NCI-H774 (cell line): ENCODE results near the gene COL4A3.
"Not testable (repeated sequence)": the region's sequence is repeated elsewhere in the genome, so short reads cannot be mapped to it uniquely, and the experiment has no call there.

Experiments used
- DNase-seq: peaks from one replicate; lab custom pipeline; 2025; lab: John Stamatoyannopoulos, UW

Gene COL4A3

DNA sequence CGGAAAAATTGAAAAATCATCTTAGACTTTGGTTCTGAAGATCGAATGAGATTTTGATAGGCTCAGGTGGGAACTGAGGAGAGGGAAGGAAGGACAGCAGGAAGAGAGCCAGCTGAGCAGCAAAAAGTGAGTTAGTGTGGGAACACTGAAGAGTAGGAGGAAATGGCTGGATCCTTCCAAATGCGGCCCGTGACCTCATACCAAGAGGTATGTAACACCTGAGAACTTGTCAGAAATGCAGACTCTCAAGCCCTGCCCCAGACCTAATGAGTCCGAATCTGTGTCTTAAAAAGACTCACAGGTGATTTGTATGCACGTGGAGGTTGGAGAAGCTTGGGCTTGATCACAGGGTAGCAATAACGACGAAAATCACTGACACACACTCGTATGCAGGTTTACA lies 42.0 kb downstream of the COL4A3 start:
- DNase-seq: no peak

DNA sequence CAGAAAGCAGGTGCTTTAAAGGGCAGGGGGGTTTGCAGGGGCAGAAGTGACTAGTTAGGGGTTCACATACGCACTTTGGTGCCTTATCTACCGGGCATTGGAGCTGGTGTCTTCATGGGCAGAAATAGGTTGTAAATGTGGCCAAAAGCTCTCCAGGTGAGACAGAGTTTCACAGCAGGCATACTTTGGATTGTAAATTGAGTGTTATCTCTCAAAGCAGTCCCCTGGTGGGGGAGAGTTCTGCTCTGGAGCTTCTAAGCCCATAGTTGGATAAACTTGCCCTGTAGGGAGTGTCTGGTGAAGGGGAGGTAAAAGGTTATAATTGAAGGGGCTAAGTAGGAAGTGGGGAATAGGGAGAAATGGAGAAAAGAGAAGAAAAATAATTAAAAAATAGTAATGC lies 43.1 kb downstream of the COL4A3 start:
- DNase-seq: no peak

DNA sequence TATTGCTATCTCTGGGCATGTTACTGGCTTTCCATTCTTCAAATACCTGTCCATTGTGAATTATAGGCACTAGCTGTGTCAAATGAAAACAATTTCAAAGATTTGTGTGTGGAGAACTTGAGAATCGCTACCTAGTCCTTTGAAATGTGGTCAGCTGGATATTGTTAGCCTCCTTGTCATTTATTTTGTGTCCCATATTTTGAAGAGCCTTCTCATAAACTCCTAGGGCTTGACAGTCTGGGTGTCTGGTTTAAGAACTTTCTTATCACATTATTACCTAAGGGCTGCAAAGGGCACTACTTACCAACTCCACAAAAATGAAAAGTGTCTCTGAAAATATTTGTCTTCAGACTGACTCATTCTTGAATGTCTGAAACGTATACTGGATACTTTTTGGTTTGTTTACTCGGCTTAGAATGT lies 50.2 kb downstream of the COL4A3 start:
- DNase-seq: no peak

DNA sequence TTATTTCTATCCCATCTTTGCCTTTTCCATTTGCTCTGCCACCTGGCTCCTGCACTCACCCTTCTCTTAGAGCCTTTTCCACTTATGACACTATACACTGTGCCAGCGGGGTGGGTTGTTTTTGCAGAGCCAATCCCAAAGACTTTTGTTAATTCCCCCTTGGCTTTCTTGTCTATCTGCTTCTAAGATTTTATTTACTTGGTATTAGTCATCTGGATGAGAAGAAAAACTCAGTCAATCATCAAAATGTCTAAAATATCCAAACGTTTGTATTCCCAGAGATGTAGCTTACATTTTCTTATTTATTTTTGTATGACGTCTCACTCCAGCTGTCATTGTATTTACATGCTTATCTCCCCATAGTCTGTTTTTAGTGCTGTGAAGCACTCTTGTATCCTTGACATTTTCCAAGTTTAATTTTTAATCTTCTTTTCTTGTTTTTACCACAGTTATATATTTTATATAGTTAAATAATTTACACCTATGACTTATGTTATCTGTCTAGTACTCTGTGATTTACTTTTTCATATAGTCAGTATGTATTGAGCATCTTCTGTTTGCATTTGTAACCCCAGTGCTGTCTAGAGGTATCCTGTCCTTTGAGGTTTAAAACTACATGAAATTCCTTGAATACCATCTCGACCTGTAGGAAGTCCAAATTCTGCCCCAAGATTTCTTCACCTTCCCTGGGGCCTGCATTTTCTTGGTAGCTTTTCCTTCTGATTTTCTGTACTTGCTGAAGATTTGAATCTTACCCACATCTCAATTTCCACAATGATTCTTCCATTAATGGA lies 55.1 kb downstream of the COL4A3 start:
- DNase-seq: no peak

DNA sequence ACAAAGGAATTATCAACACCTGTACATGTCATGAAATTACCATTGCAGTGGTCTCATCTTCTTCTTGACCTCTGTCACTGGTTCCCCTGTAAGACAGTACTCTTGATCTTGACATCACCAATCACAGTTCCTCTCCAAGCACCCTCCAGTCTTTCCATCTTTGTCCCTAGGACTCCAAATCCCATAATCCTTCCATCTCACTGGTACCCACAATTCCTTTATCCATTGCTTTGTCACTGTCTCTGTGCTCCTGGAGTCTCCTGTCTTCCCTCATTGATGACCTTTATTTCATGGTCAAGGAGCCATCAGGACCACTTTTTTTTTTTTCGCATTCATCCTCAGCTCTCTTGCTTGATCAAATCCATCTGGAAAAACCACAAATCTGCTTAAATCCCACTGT lies 56.7 kb downstream of the COL4A3 start:
- DNase-seq: no peak

DNA sequence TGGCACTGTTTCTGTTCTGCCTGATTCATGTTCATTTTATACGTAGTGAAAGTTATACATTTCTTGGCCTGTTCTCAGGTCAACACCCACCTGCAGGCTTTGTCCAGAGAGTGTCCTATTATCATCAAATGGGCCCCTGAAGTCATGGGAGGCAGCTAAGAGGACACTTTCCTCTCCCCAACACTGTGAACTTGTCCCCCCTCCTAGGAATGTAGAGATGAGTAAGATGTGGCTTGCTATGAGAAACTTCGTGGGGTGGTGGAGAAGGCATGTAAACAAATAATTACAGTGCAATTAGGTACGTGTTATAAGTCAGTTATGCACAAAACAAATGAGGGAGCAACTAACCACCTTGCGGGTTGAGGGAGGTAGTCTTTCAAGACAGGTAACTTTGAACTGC lies 57.9 kb downstream of the COL4A3 start:
- DNase-seq: no peak

DNA sequence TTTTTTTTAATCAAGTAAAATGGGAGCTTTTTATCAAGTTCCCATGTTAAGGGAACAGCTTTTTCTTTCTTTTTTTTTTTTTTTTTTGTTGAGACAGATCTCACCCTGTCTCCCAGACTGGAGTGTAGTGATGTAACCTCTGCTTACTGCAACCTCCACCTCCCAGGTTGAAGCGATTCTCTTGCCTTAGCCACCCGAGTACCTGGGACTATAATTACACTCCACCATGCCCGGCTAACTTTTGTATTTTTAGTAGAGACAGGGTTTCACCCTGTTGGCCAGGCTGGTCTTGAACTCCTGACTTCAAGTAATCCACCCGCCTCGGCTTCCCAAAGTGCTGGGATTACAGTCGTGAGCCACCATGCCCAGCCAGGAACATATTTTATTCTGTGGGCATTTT lies 61.2 kb downstream of the COL4A3 start:
- DNase-seq: not testable (repeated sequence)

DNA sequence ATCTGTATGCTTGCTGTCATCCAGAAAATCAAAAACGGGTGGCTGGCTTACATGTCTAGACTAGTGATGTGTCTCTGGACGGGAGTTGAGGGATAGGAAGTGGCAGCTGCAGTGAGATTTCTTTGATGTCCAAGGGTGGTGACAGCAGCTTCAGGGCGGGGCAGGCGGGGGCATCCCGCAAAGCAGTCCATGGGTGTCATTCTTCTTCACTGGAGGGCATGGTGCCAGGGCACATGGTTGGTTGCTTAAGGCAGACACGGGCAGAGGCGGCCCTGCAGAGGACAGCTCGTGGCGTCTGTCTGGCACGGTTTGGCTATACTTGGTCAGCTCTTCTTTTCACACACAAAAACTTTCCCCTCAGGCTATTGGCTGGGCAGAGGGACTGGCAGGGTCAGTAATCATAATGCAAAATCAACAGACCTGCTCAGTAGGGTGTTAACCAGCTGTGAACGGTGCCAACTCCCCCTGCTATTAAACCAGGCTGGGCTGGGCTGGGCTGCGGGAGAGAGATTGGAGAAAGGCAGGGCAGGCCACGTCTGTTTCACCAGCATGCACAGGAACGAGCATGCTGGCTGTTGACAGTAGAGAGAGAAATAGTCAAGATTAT lies 63.7 kb downstream of the COL4A3 start:
- peak; percentile 43 for DNase-seq

DNA sequence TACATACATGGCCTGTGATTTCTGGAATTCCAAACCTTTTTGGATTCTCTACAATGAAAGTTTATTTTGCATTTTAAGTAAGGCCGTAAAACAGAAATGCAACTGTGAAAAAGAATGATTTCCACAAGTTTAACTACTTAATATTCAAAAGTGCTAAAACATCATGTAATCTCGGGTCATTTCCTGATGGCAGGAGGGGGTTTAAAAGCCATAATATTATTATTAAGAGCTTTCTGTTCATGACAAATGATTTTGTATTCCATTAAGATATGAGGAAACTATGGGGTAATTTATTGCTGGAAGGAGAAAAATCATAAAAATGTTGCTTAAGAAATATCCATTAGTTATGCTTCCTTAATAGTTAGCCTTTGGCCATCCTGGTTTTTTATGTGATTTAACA lies 65.7 kb downstream of the COL4A3 start:
- DNase-seq: no peak

DNA sequence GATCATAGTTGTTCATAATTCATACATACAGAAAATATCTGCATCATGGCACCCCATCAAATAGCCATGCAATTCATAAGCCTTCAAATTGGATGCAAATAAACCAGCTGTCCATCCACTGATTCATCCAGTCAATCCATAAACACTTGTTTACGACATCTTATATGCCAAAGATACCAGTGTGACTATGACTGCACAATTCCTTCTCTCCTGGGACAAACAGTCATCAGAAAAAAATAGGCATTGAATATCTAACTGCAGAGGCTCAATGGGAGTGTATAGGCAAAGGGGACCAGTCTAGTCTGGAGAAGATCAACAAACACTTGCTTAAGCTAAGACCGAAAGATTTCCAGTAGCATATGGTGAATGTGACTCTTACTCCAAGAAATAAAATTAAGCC lies 70.0 kb downstream of the COL4A3 start:
- no peak for DNase-seq

DNA sequence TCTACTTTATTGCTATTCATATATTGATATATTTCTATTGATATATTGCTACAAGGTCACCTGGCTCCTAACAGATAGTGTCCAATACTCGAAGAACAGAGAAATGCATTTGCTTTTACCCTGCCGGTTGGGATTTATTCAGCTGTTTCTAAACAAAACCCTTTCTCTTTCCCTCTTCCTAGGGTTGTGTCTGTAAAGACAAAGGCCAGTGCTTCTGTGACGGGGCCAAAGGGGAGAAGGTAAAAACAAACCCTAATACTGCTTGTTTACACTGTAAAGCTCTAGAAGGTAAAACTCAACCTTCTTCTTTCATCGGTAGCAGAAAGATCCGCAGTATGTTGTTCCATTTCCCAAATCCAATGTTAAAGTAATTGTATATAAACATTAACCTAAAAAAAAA lies 73.4 kb downstream of the COL4A3 start:
- DNase-seq: no peak

DNA sequence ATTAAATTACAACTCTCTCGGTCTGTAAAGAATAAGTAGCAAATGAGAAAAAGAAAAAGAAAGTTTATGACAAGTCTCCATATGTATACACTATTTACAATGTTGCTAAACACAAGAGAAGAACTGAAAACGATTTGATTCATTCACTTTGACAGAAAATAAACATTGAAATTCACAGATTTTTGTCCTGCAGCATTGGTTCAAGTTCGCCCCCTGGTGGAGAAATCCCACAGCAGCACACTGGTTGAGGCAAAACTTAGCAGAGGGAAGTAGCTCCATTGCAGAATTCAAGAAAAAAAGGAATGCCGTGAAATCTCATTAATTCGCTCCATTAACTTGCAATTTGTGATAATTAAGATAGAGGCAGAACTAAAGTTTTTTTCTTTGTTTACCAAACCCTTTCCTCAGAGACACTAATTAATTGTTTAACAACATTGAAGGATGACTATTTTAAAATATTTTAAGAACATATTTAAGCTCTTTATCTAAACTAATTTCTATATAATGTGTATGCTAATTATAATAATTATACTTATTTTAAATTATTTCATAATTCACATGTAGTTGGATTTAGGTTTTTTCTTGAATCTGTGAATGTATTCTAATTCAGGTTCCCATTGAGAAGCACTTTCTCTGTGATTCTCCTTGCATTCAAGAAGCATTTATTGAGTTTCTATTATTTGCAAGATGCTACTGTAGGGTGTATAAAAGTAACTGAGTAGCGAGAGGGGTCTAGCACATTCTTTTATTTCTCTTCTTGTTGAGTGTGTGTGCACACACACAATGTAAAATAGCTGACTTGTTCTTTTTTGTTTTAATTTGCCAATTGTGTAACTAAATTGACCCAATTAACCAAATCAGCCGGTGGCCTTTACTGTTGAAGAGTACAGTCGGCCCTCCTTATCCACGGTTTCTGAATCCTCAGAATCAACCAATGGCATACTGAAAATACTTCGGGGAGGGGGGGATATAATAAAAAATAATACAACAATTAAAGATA lies 74.1 kb downstream of the COL4A3 start:
- peak; percentile 48 for DNase-seq

DNA sequence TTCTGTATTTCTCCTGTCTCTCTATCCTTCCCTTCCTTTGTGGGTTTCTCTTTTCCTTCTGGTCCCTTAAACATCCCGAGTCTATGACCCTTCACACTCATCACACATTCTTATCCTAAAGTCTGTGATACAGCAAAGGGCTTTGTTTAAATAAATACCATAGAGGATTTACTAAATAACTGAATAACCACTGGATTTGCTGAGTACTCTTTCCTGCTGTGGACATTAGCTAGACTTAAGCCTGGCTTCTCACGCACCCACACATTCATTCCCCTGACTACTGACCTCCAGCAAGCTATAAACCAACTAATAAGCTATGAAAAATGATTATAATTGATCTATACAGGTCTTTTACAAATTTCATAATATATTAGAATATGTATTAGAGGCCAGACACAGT lies 76.6 kb downstream of the COL4A3 start:
- DNase-seq: no peak

DNA sequence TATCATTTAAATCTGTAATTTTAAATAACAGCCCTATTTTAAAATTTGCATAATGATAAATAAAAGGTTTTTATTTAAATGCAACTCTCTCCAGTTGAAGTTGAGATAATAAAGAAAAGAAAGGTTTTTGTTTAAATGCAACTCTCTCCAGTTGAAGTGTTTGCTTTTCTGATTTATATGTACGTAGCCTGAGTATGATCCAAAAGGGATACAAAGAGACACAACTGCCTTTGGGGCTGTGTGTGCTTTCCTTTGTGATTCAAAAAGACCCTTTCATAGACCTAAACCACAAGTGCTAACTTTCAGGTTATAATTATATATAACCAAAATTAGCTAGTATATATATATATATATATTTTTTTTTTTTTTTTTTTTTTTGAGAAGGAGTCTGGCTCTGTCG lies 84.5 kb downstream of the COL4A3 start:
- DNase-seq: peak; percentile 46

DNA sequence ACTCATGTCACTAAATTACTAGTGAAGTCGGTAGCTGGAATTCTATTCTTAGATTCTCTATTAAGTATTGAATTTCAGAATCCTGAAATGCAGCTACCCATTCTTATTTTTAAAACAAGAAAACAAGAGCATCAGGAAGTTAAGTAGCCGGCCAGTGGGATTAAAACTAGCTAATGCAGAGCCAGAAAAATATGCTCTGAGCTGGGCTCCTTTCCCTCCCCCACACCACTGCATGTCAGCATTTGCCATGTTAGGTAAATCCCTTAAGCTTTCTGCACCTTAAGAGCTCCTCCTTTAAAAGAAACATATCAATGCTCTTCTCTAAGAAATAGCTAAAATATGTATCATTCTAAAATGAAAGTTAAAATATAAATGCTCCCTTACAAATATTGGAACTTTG lies 88.4 kb downstream of the COL4A3 start:
- no peak for DNase-seq

DNA sequence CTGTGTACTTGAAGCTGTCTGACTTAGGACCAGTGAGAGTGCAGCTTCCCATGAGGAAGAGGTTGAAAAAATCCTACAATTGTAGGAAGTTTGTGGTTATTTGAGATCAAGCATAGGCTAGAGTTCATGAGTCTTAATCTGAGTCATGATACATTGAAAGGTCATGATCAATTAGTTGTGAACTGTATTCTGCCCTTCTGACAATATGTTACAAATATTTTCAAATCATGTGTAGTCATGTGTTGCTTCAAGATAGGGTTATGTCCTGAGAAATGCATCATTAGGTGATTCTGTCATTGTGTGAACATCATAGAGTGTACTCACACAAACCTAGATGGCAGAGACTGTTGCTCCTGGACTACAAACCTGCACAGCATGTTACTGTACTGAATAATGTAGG lies 92.2 kb downstream of the COL4A3 start:
- no peak for DNase-seq

DNA sequence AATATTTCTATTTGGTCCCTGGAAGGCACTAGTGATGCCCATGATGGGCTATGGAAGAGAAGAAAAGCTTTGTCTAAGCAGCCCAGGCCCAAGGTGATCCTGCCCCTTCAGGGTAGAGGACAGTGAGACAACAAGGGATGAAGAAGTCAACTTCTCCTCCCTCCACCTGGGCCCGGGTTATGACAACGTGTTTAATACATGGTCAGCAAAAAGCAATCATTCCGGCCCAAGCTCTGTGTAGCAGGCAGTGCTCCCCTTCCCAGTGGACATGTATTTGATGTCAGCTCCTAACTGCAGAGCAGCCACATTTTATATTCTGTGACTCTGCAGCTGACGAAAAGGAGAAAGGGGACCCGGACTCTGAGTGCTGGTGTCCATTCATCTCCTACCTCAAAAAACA lies 93.4 kb downstream of the COL4A3 start:
- DNase-seq: no peak

DNA sequence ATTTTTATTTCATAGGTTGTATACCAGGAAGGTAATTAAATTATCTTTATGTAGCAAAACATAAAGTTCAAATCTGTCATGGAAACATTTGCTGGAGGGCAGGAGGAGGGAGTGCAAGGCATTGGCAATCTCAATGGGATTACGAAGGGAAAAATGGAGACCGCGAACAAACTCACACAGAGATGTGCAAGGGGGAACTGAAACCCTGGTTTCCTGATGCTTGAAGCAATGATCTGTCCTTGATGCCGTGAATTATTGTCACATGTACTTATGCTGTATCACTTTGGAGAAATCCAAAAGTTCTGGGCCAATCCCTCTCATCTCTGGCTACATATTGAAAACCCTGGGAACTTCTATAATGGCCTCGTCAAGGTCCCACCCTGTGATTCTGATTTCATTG lies 95.6 kb downstream of the COL4A3 start:
- no peak for DNase-seq

DNA sequence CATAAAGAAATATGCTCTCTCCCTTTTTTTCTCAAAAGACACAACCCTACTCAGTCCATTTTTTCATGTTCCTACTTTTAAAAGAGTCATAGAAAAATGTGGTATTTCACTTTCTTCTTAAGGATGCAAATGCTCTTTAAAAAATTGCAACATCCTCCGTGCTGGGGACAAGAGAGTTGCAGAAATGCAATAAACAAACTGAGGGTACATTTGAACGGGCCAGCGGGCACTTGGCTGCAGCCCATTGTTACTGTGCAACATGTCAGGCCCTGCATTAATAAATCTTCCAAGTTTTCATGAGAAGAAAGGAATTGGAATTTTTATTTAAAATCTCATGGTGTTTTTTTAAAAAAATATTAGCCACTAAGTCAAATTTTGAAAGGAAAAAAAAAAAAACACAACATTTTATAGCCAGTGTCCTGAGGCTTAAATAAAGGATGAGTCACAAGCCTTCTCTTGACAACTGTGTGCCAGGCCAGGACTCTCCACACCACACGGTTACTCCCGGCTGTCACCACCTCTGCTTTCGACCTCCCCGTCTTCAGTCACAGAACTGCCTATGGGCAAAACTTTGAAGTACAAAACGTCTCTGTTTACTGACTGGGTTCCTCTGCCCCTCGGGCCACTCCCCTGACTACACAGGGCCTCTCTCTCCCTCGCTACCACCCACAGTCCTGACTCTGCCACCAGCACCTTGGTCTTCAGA lies 103.1 kb downstream of the COL4A3 start:
- no peak for DNase-seq

DNA sequence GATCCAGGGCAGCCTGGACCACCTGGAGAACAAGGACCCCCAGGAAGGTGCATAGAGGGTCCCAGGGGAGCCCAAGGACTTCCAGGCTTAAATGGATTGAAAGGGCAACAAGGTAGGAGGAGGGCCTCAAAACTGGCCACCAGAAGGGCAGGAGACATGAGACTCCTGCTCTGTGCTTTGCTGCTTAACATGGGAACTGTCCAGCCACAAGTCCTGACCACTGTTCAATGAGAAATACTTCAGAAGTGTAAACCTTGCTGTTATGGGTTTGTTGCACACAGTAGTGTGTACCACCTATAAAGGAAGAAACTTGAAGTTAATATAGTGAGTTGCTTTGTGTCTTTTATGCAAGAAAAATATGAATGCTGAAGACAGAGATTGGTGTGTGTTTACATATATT lies 116.5 kb downstream of the COL4A3 start:
- no peak for DNase-seq

DNA sequence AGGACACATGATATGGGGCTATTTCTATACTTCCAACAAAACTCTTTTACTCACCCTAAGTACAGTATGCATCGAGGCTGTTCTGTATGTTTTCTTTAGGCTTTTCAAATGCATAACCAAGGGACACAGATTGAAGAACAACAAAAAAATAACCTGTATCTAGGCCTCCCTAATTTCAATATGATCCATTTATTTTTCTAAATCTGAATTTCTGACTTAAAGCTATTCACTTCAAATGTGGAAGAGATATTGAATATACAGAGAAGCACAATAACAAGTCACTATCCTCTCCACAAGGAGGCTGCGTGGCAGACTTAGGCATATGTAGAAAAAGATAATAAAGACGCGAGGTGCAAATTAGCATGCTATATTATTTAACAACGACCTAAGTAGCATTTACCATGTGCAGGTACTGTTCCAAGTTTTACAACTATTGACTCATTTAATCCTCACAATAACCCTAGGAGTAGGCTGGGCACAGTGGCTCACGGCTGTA lies 121.4 kb downstream of the COL4A3 start:
- DNase-seq: no peak

DNA sequence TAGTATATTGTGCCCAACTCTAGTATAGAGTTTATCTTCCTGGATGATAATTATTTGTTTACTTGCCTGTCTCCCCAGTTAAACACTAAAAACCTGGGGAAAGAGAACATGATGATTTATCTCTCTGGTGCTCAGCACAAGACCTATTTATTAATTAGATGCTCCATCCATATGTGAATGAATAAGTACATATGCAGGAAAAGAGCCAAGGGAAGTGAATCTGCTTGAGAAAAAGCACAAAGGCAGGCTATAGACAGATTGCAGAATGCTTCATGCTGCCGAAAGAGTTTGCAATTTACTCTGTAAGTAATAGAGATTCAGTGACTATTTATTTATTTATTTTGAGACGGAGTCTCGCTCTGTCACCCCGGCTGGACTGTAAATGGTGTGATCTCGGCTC lies 123.3 kb downstream of the COL4A3 start:
- DNase-seq: no peak
